ENCODE measurements around the gene GNAL.

- TF ChIP-seq ZNF114 (tag by site-specific recombination; IDR thresholded peaks at IDR 0.05) (no peak), ZBTB8A (tag by site-specific recombination; IDR thresholded peaks at IDR 0.05) (no peak), CTCF (tag by site-specific recombination; IDR thresholded peaks at IDR 0.05) (no peak), ZNF639 (tag by site-specific recombination; IDR thresholded peaks at IDR 0.05) (no peak)
These were observed 86.5 kb downstream of the GNAL start for GRCh38 chr18:11775436-11776174.

All from HEK293 (cell line).